Measurements from ENCODE around the gene HELT.

DNA sequence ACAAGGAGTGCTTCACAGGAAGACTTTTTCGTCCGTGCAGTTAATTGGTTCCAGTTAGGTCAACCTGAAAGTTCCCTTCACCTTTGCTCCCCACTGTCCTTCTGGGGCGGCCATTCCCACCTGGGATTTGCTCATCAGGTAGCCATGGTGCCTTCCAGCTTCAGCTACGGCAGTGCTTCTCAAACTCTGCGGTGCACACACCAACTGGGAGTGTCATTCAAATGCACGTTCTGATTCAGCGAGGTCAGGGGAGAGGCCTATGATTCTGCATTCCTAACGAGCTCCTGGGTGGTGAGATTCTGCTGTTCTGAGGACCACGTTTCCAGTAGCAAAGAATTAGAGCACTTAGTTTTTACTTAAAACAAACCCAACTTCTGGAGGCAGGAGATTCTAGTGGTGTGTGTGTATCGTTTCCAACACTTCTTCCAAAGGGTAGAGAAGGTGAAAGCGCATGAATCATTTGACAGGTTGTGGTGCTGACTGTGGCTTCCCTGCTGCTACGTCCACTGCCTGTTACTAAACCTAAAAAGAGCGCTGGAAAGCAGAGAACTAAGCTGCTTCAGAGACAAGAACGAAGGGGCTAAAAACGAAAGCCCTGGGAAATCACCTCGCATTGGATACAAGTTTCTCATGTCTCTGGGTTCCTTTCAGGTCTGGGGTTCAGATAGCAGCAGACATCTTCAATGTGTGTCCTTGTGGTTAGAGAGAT is 4.7 kb upstream of the HELT start:
- TF ChIP-seq POLR2A (IDR thresholded peaks at IDR 0.05): no peak
- TF ChIP-seq, protein P1, sequence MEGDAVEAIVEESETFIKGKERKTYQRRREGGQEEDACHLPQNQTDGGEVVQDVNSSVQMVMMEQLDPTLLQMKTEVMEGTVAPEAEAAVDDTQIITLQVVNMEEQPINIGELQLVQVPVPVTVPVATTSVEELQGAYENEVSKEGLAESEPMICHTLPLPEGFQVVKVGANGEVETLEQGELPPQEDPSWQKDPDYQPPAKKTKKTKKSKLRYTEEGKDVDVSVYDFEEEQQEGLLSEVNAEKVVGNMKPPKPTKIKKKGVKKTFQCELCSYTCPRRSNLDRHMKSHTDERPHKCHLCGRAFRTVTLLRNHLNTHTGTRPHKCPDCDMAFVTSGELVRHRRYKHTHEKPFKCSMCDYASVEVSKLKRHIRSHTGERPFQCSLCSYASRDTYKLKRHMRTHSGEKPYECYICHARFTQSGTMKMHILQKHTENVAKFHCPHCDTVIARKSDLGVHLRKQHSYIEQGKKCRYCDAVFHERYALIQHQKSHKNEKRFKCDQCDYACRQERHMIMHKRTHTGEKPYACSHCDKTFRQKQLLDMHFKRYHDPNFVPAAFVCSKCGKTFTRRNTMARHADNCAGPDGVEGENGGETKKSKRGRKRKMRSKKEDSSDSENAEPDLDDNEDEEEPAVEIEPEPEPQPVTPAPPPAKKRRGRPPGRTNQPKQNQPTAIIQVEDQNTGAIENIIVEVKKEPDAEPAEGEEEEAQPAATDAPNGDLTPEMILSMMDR (IDR thresholded peaks at IDR 0.05): no peak
